ENCODE results near the gene KTN1. TPM values are rescaled to one million over a fixed set of nuclear protein-coding genes. Genes with fewer than 3 reads are reported as not detected.

The KTN1 gene
- total RNA-seq, 1 donor from 2014 or later: 155 TPM

- TF ChIP-seq CTCF (IDR thresholded peaks at IDR 0.05; ENCODE audit: unreplicated experiment): no peak
- Mint-ChIP-seq H3K27ac (no peak overlapping the region), H3K9me3 (ENCODE audit: low read depth) (peaks cover 8% of the 10 kb centered on the region), H3K36me3 (ENCODE audit: insufficient read depth) (no peaks in the 10 kb centered on the region), H3K27me3 (peaks cover under 1% of the 10 kb centered on the region), H3K4me3 (ENCODE audit: low read depth) (no peak overlapping the region), H3K4me1 (ENCODE audit: low read depth) (peaks cover 13% of the 10 kb centered on the region)
- DNase-seq (ENCODE audit: low spot score, unreplicated experiment): no peak
Observed at GRCh38 chr14:55733599-55733998, 153.6 kb downstream of the KTN1 start.

Other genes with a start within 250 kb of the KTN1 start
- 14.9 and 15.0 TPM in 2 replicates for gene ATG14, start 168.4 kb upstream of the KTN1 start, total RNA-seq
- gene TBPL2, start 139.6 kb upstream of the KTN1 start, total RNA-seq: not detected in 2 replicates